Liver (tissue), 9 donors: Measurements from ENCODE around the gene MAPK8. TPM values are rescaled to one million over a fixed set of nuclear protein-coding genes. Genes with fewer than 3 reads are reported as not detected.

Experiments used
- DNase-seq: peaks from one replicate; pipeline ENCODE4 v3.0.0-alpha.2; 2017; ENCODE audit warnings: low spot score
- H3K27ac ChIP-seq, 2 donors: one replicate each; pipeline ENCODE4 v1.7.0; 2013; ENCODE audit warnings: inconsistent platforms in 2 of 2, low read length in 2 of 2, control low read depth in 1 of 2, low read depth in 1 of 2, mild to moderate bottlenecking in 1 of 2
- H3K27me3 ChIP-seq, 4 donors: one replicate each; pipeline versions ENCODE4 v1.6.1 to v1.7.0; 2013; ENCODE audit warnings: low read length in 3 of 4, inconsistent platforms in 1 of 4, mild to moderate bottlenecking in 1 of 4, moderate library complexity in 1 of 4; ENCODE audit not compliant: control insufficient read depth in 4 of 4, insufficient read depth in 4 of 4
- H3K36me3 ChIP-seq, 4 donors: one replicate each; pipeline versions ENCODE4 v1.6.1 to v1.7.0; 2013; ENCODE audit warnings: low read length in 3 of 4, mild to moderate bottlenecking in 3 of 4, low read depth in 1 of 4, moderate library complexity in 1 of 4; ENCODE audit not compliant: control insufficient read depth in 4 of 4, insufficient read depth in 3 of 4
- H3K4me1 ChIP-seq, 4 donors: one replicate each; pipeline versions ENCODE4 v1.6.1 to v1.7.0; 2013; ENCODE audit warnings: low read length in 3 of 4, mild to moderate bottlenecking in 3 of 4, moderate library complexity in 1 of 4; ENCODE audit not compliant: control insufficient read depth in 4 of 4, insufficient read depth in 4 of 4
- H3K4me3 ChIP-seq, 3 donors: one replicate each; pipeline versions ENCODE4 v1.6.1 to v1.7.0; 2013; ENCODE audit warnings: low read length in 3 of 3, control low read depth in 1 of 3, low read depth in 1 of 3, mild to moderate bottlenecking in 1 of 3
- H3K9ac ChIP-seq, 2 donors: one replicate each; pipeline ENCODE4 v1.7.0; 2013; ENCODE audit warnings: low read length in 2 of 2, mild to moderate bottlenecking in 2 of 2, moderate library complexity in 2 of 2, control low read depth in 1 of 2, low read depth in 1 of 2
- H3K9me3 ChIP-seq, 4 donors: one replicate each; pipeline versions ENCODE4 v1.6.1 to v1.7.0; 2013; ENCODE audit warnings: low read length in 3 of 4; ENCODE audit not compliant: control insufficient read depth in 4 of 4
- ATF3 ChIP-seq: IDR thresholded peaks from 2 replicates; pipeline ENCODE4 v1.6.1; 2016; ENCODE audit warnings: antibody characterized with exemption
- CTCF ChIP-seq: fragments of 150-350 bp; IDR thresholded peaks from 2 replicates; pipeline ENCODE4 v1.5.1; 2017; ENCODE audit warnings: improper control_type of control experiment, low read depth, low read length; ENCODE audit not compliant: missing input control
- EGR1 ChIP-seq, 2 donors: IDR thresholded peaks; 2 replicates each; pipeline ENCODE4 v1.6.1; 2016 to 2018; ENCODE audit warnings: antibody characterized with exemption in 2 of 2, low read depth in 2 of 2
- FOXA1 ChIP-seq: IDR thresholded peaks from 2 replicates; pipeline ENCODE4 v1.6.1; 2016; ENCODE audit warnings: antibody characterized with exemption
- FOXA2 ChIP-seq: IDR thresholded peaks from 2 replicates; pipeline ENCODE4 v1.6.1; 2016; ENCODE audit warnings: antibody characterized with exemption
- GABPA ChIP-seq, 2 donors: IDR thresholded peaks in 1 of 2; conservative IDR thresholded peaks in 1 of 2; 2 replicates each; pipeline ENCODE4 v1.6.1; 2016; ENCODE audit warnings: antibody characterized with exemption in 2 of 2, mild to moderate bottlenecking in 1 of 2, moderate library complexity in 1 of 2
- HNF4A ChIP-seq, 2 donors: conservative IDR thresholded peaks; 2 replicates each; pipeline ENCODE4 v1.6.1; 2016; ENCODE audit warnings: antibody characterized with exemption in 2 of 2, mild to moderate bottlenecking in 2 of 2
- HNF4G ChIP-seq: IDR thresholded peaks from 2 replicates; pipeline ENCODE4 v1.6.1; 2016; ENCODE audit warnings: antibody characterized with exemption
- MAX ChIP-seq: IDR thresholded peaks from 2 replicates; pipeline ENCODE4 v1.6.1; 2016; ENCODE audit warnings: antibody characterized with exemption
- NR2F2 ChIP-seq: IDR thresholded peaks from 2 replicates; pipeline ENCODE4 v1.6.1; 2016; ENCODE audit warnings: antibody characterized with exemption
- RAD21 ChIP-seq, 2 donors: IDR thresholded peaks; 2 replicates each; pipeline ENCODE4 v1.6.1; 2016; ENCODE audit warnings: antibody characterized with exemption in 2 of 2, mild to moderate bottlenecking in 2 of 2
- RXRA ChIP-seq, 2 donors: IDR thresholded peaks; 2 replicates each; pipeline ENCODE4 v1.6.1; 2017 to 2018; ENCODE audit warnings: antibody characterized with exemption in 2 of 2, mild to moderate bottlenecking in 1 of 2
- SP1 ChIP-seq: IDR thresholded peaks from 2 replicates; pipeline ENCODE4 v1.6.1; 2018; ENCODE audit warnings: antibody characterized with exemption, mild to moderate bottlenecking
- TAF1 ChIP-seq: conservative IDR thresholded peaks from 2 replicates; pipeline ENCODE4 v1.6.1; 2016; ENCODE audit warnings: antibody characterized with exemption, mild to moderate bottlenecking
- YY1 ChIP-seq: IDR thresholded peaks from 2 replicates; pipeline ENCODE4 v1.6.1; 2016; ENCODE audit warnings: antibody characterized with exemption, mild to moderate bottlenecking
- ZBTB33 ChIP-seq: IDR thresholded peaks from 2 replicates; pipeline ENCODE4 v1.6.1; 2016; ENCODE audit warnings: antibody characterized with exemption
- WGBS: extraction: QIAGEN DNeasy Blood & Tissue Kit; methylation state at CpG from one replicate; pipeline ENCODE4 v1.1.7; 2013; 5-methylcytosine and 5-hydroxymethylcytosine counted together
- polyA plus RNA-seq, 2 donors: library from polyadenylated mRNA; stranded (reverse) in 1 of 2; unstranded in 1 of 2; fragments of 200-250 nt in 1 of 2; fragments of >200 nt in 1 of 2; fragmentation: Nextera tagmentation in 1 of 2; extraction: Ambion mirVana in 1 of 2; gene quantifications; one replicate each; pipeline versions ENCODE4 v1.2.1 to v1.2.3, GENCODE V29; 2013 to 2015
- total RNA-seq, 2 donors: library from RNA; depleted of rRNA; stranded (reverse); fragments of >200 nt; gene quantifications; one replicate each; pipeline ENCODE4 v1.2.3, GENCODE V29; 2014
- donor health status: healthy.
- donor health status: healthy.
- donor health status: healthy.
- donor health status: healthy.
- donor health status: healthy.

The MAPK8 gene
- total and polyA plus RNA-seq, 4 donors, result 14.9 to 51.6 (median 24.8) TPM

- no peak overlapping the region for H3K27ac ChIP-seq
- WGBS, result 76% methylated on average over 4 of the region's 4 CpGs
- DNase-seq, result no peak
- no peaks in the 10 kb centered on the region for H3K4me1 ChIP-seq
- no peaks in the 10 kb centered on the region for H3K27me3 ChIP-seq
- no peak overlapping the region for H3K4me3 ChIP-seq
- H3K9me3 ChIP-seq, result no peaks in the 10 kb centered on the region
- H3K9ac ChIP-seq, result no peak overlapping the region
- TF ChIP-seq FOXA1 (no peak), RXRA (IDR thresholded peaks at IDR 0.05) (no peak), HNF4A (conservative IDR thresholded peaks at IDR 0.05) (no peak), EGR1 (IDR thresholded peaks at IDR 0.05; ENCODE audit: low read depth in 2 of 2) (no peak), NR2F2 (no peak), GABPA (IDR thresholded peaks at IDR 0.05 in 1 of 2, conservative IDR thresholded peaks at IDR 0.05 in 1 of 2) (no peak), TAF1 (no peak), HNF4G (no peak), FOXA2 (no peak), RAD21 (IDR thresholded peaks at IDR 0.05) (no peak), CTCF (no peak), YY1 (no peak), ZBTB33 (no peak), ATF3 (no peak), MAX (no peak)
- H3K36me3 ChIP-seq, result no peaks in the 10 kb centered on the region
Measured at GRCh38 chr10:48266528-48266927, 39.9 kb upstream of the MAPK8 start.

- Histone ChIP-seq H3K36me3 (no peaks in the 10 kb centered on the region), H3K9ac (no peak overlapping the region), H3K9me3 (no peaks in the 10 kb centered on the region), H3K4me3 (no peak overlapping the region), H3K27ac (no peak overlapping the region), H3K4me1 (no peaks in the 10 kb centered on the region), H3K27me3 (no peaks in the 10 kb centered on the region)
- 73% methylated on average over 5 of the region's 5 CpGs for WGBS
- TF ChIP-seq SP1 (no peak), ATF3 (no peak), HNF4A (conservative IDR thresholded peaks at IDR 0.05) (no peak)
- DNase-seq, result no peak
Measured at GRCh38 chr10:48271047-48271730, 35.3 kb upstream of the MAPK8 start.
